HepG2 (cell line): Measurements from ENCODE around the gene SRCAP. TPM values are rescaled to one million over a fixed set of nuclear protein-coding genes. Genes with fewer than 3 reads are reported as not detected.

Experiments
- ARNTL ChIP-seq: sonication (generic); formaldehyde crosslinking; IDR thresholded peaks from 2 replicates; pipeline ENCODE4 v1.4.0; 2020; ENCODE audit warnings: mild to moderate bottlenecking, missing genetic modification reagents
- CHCHD3 ChIP-seq: sonication (generic); formaldehyde crosslinking; IDR thresholded peaks from 2 replicates; pipeline ENCODE4 v1.8.0; 2022; ENCODE audit warnings: mild to moderate bottlenecking, missing genetic modification reagents, moderate library complexity
- CHD4 ChIP-seq: fragments of 200-600 bp; sonication (generic); IDR thresholded peaks from 2 replicates; pipeline ENCODE4 v1.7.0; 2017; ENCODE audit warnings: mild to moderate bottlenecking, low read length, borderline replicate concordance
- GABPA ChIP-seq, 2 experiments: IDR thresholded peaks; 2 replicates each; pipeline ENCODE4 v1.6.1; 2011 to 2016; ENCODE audit warnings: low read depth in 2 of 2, low read length in 1 of 2, missing biosample characterization in 1 of 2, missing genetic modification characterization in 1 of 2
- HOXA9 ChIP-seq: sonication (generic); formaldehyde crosslinking; IDR thresholded peaks from 2 replicates; pipeline ENCODE4 v1.8.1; 2022; ENCODE audit warnings: missing genetic modification reagents, mild to moderate bottlenecking, moderate library complexity, borderline replicate concordance
- IKZF1 ChIP-seq: fragments of 450-650 bp; IDR thresholded peaks from 2 replicates; pipeline ENCODE4 v1.7.1; 2016
- JARID2 ChIP-seq: sonication (generic); formaldehyde crosslinking; IDR thresholded peaks from 2 replicates; pipeline ENCODE4 v1.8.1; 2023; ENCODE audit warnings: missing genetic modification reagents, inconsistent platforms; ENCODE audit not compliant: insufficient replicate concordance
- RXRB ChIP-seq: IDR thresholded peaks from 2 replicates; pipeline ENCODE4 v1.6.1; 2016; ENCODE audit warnings: borderline replicate concordance, missing genetic modification reagents, missing compliant biosample characterization
- SAFB2 ChIP-seq: sonication (generic); formaldehyde crosslinking; IDR thresholded peaks from 2 replicates; pipeline ENCODE4 v1.5.1; 2020; ENCODE audit warnings: missing genetic modification reagents, low read depth, mild to moderate bottlenecking, borderline replicate concordance
- YEATS2 ChIP-seq: sonication (generic); formaldehyde crosslinking; IDR thresholded peaks from 2 replicates; pipeline ENCODE4 v1.4.0; 2020; ENCODE audit warnings: missing genetic modification reagents, borderline replicate concordance
- YEATS4 ChIP-seq: sonication (generic); formaldehyde crosslinking; IDR thresholded peaks from 2 replicates; pipeline ENCODE4 v1.4.0; 2020; ENCODE audit warnings: missing genetic modification reagents, borderline replicate concordance
- ZFX ChIP-seq: sonication (generic); formaldehyde crosslinking; IDR thresholded peaks from 2 replicates; pipeline ENCODE4 v1.4.0; 2020; ENCODE audit warnings: mild to moderate bottlenecking, low read depth, missing genetic modification reagents, moderate library complexity
- ZMYM2 ChIP-seq: sonication (generic); formaldehyde crosslinking; IDR thresholded peaks from 2 replicates; pipeline ENCODE4 v1.8.0; 2022; ENCODE audit warnings: mild to moderate bottlenecking, missing genetic modification reagents
- ZNF335 ChIP-seq: sonication (generic); formaldehyde crosslinking; IDR thresholded peaks from 2 replicates; pipeline ENCODE4 v1.4.0; 2020; ENCODE audit warnings: missing genetic modification reagents
- ZNF337 ChIP-seq: sonication (generic); formaldehyde crosslinking; IDR thresholded peaks from 2 replicates; pipeline ENCODE4 v1.5.1; 2020; ENCODE audit warnings: missing genetic modification reagents, low read depth, mild to moderate bottlenecking, borderline replicate concordance
- polyA plus RNA-seq, 8 experiments: library from polyadenylated mRNA; depleted of rRNA in 3 of 8; stranded (reverse) in 7 of 8; unstranded in 1 of 8; fragments of >200 nt; fragmentation: Illumina TruSeq in 4 of 8; extraction: Trizol in 4 of 8; gene quantifications; 2 replicates each; pipeline versions ENCODE4 v1.2.1 to v1.2.3, GENCODE V29; 2011 to 2016; ENCODE audit warnings: low read depth in 4 of 8, missing spikeins in 1 of 8, mixed read lengths in 1 of 8; ENCODE audit not compliant: insufficient read depth in 1 of 8
- total RNA-seq, 5 experiments: library from RNA; depleted of rRNA; stranded (reverse); fragments of >200 nt; fragmentation: Illumina TruSeq; extraction: Trizol; gene quantifications; 2 replicates each; pipeline ENCODE4 v1.2.3, GENCODE V29; 2016; ENCODE audit warnings: low read depth in 1 of 5
- TF ChIP-seq, protein P1 (sequence below): sonication (generic); formaldehyde crosslinking; IDR thresholded peaks from 2 replicates; pipeline ENCODE4 v1.8.1; 2023; ENCODE audit warnings: missing genetic modification reagents, inconsistent platforms, borderline replicate concordance
- TF ChIP-seq, protein P2 (sequence below): sonication (generic); formaldehyde crosslinking; conservative IDR thresholded peaks from 2 replicates; pipeline ENCODE4 v1.8.0; 2022; ENCODE audit warnings: mild to moderate bottlenecking, moderate library complexity, missing genetic modification reagents
- TF ChIP-seq, protein P3 (sequence below): sonication (generic); formaldehyde crosslinking; IDR thresholded peaks from 2 replicates; pipeline ENCODE4 v1.8.1; 2023; ENCODE audit warnings: mild to moderate bottlenecking, missing genetic modification reagents, borderline replicate concordance
- TF ChIP-seq, protein P4 (sequence below): sonication (generic); formaldehyde crosslinking; IDR thresholded peaks from 2 replicates; pipeline ENCODE4 v1.8.0; 2022; ENCODE audit warnings: low read depth, missing genetic modification reagents
- TF ChIP-seq, protein P5 (sequence below): sonication (generic); formaldehyde crosslinking; conservative IDR thresholded peaks from 2 replicates; pipeline ENCODE4 v1.4.0; 2020; ENCODE audit warnings: missing genetic modification reagents
- TF ChIP-seq, protein P6 (sequence below): sonication (generic); formaldehyde crosslinking; IDR thresholded peaks from 2 replicates; pipeline ENCODE4 v1.4.0; 2020; ENCODE audit warnings: low read depth, mild to moderate bottlenecking, missing genetic modification reagents

SRCAP gene
- total and polyA plus RNA-seq, 2 of the 13 experiments (the other 11 are each of a cell fraction or from before 2014, with no cell fraction given): 4.9 to 9.0 TPM

DNA sequence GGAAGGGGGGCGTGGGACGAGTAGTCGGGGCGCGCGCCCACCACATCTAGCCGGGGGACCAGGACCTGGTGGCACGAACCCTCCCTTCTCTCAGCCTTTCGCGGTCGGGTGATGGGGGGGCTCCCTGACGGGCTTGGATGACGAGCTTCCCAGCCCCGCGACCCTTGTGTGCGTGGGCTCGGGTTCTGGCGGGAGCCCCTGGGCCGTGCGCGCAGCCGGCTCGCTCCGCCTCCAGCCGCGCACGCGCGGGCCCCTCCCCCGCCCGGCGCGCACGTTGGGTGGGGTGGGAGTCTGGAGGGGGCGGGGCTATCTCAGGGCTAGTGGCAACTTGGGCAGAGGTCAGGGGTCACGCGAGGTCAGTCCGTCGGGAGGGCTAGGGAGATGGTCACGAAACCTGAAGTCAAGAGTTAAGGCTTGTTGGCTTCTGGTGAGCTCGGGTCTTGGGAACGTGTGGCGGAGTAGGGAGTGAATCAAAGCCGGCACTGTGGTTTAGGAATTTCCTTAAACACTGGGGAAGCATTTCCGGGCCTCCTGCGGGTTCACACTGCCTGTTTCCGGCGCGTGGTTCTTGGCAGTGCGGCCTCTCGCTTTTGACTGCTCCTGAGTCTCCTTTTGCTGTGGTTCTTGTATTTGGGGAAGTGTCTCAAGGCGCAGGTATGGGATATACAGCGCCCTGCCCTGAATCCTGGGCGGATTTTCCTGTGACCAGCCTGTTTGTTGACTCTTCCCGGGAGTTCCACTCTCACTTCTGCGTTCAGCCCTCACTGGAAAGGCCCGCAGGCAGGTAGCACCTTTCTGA lies at the start of gene SRCAP (continued):
- TF ChIP-seq, protein P1, sequence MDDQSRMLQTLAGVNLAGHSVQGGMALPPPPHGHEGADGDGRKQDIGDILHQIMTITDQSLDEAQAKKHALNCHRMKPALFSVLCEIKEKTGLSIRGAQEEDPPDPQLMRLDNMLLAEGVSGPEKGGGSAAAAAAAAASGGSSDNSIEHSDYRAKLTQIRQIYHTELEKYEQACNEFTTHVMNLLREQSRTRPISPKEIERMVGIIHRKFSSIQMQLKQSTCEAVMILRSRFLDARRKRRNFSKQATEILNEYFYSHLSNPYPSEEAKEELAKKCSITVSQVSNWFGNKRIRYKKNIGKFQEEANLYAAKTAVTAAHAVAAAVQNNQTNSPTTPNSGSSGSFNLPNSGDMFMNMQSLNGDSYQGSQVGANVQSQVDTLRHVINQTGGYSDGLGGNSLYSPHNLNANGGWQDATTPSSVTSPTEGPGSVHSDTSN (CRISPR knock-in tag): no peak
- peak; percentile 56; the same call in 1 of the 2 replicates for TF ChIP-seq ARNTL (CRISPR knock-in tag)
- TF ChIP-seq ZNF337: no peak; the same call in 1 of the 2 replicates
- TF ChIP-seq, protein P2, sequence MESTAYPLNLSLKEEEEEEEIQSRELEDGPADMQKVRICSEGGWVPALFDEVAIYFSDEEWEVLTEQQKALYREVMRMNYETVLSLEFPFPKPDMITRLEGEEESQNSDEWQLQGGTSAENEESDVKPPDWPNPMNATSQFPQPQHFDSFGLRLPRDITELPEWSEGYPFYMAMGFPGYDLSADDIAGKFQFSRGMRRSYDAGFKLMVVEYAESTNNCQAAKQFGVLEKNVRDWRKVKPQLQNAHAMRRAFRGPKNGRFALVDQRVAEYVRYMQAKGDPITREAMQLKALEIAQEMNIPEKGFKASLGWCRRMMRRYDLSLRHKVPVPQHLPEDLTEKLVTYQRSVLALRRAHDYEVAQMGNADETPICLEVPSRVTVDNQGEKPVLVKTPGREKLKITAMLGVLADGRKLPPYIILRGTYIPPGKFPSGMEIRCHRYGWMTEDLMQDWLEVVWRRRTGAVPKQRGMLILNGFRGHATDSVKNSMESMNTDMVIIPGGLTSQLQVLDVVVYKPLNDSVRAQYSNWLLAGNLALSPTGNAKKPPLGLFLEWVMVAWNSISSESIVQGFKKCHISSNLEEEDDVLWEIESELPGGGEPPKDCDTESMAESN: peak; percentile 68
- TF ChIP-seq, protein P3, sequence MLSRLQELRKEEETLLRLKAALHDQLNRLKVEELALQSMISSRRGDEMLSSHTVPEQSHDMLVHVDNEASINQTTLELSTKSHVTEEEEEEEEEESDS (CRISPR knock-in tag): no peak
- TF ChIP-seq IKZF1: no peak
- no peak for TF ChIP-seq CHD4
- peak; percentile 95 for TF ChIP-seq RXRB
- TF ChIP-seq, protein P4, sequence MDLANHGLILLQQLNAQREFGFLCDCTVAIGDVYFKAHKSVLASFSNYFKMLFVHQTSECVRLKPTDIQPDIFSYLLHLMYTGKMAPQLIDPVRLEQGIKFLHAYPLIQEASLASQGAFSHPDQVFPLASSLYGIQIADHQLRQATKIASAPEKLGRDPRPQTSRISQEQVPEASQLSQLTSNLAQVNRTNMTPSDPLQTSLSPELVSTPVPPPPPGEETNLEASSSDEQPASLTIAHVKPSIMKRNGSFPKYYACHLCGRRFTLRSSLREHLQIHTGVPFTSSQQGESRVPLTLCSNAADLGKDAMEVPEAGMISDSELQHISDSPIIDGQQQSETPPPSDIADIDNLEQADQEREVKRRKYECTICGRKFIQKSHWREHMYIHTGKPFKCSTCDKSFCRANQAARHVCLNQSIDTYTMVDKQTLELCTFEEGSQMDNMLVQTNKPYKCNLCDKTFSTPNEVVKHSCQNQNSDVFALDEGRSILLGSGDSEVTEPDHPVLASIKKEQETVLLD (CRISPR knock-in tag): no peak; the same call in 1 of the 2 replicates
- TF ChIP-seq ZNF335 (CRISPR knock-in tag): 0 out of 2 replicates have a peak, but pooled peaks have one; percentile 27
- TF ChIP-seq YEATS2 (CRISPR knock-in tag): peak; percentile 59; the same call in 1 of the 2 replicates
- 0 out of 2 replicates have a peak, but pooled peaks have one; percentile 77 for TF ChIP-seq SAFB2
- TF ChIP-seq, protein P5, sequence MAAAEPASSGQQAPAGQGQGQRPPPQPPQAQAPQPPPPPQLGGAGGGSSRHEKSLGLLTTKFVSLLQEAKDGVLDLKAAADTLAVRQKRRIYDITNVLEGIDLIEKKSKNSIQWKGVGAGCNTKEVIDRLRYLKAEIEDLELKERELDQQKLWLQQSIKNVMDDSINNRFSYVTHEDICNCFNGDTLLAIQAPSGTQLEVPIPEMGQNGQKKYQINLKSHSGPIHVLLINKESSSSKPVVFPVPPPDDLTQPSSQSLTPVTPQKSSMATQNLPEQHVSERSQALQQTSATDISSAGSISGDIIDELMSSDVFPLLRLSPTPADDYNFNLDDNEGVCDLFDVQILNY (CRISPR knock-in tag): no peak; the same call in 1 of the 2 replicates
- TF ChIP-seq ZMYM2 (CRISPR knock-in tag): no peak
- TF ChIP-seq ZFX (CRISPR knock-in tag): peak; percentile 22; the same call in 1 of the 2 replicates
- TF ChIP-seq HOXA9: no peak
- TF ChIP-seq JARID2 (CRISPR knock-in tag): peak; percentile 53
- TF ChIP-seq, protein P6, sequence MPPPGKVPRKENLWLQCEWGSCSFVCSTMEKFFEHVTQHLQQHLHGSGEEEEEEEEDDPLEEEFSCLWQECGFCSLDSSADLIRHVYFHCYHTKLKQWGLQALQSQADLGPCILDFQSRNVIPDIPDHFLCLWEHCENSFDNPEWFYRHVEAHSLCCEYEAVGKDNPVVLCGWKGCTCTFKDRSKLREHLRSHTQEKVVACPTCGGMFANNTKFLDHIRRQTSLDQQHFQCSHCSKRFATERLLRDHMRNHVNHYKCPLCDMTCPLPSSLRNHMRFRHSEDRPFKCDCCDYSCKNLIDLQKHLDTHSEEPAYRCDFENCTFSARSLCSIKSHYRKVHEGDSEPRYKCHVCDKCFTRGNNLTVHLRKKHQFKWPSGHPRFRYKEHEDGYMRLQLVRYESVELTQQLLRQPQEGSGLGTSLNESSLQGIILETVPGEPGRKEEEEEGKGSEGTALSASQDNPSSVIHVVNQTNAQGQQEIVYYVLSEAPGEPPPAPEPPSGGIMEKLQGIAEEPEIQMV (CRISPR knock-in tag): peak; percentile 88; the same call in 1 of the 2 replicates
- TF ChIP-seq CHCHD3 (CRISPR knock-in tag): no peak
- peak; percentile 78 for TF ChIP-seq GABPA (IDR thresholded peaks at IDR 0.05; ENCODE audit: low read depth, low read length)
- peak; percentile 95 for TF ChIP-seq GABPA (CRISPR knock-in tag; IDR thresholded peaks at IDR 0.05; ENCODE audit: low read depth)
- peak; percentile 19 for TF ChIP-seq YEATS4 (CRISPR knock-in tag)
